ENCODE results near the gene LCLAT1.
A peak's percentile ranks its signal among the peaks of the same experiment; 100 is the strongest.
"Not testable (repeated sequence)": the region's sequence is repeated elsewhere in the genome, so short reads cannot be mapped to it uniquely, and the experiment has no call there.

The LCLAT1 gene

DNA sequence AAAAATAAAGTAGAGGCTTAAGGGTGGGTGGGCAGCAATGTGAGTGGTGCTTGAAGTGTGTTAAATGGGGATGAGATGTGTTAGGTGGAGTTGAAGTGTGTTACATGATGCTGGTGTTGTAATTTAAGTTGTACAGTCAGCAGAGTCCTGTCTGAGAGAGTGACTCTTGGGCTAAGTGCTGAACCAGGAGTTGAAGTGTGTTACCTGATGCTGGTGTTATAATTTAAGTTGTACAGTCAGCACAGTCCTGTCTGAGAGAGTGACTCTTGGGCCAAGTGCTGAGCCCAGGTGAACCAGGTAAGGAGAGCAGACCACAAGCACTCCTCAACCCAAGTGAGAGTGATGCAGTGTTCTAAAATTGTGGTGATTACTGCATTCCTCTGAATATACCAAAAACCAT, 40.6 kb downstream of the LCLAT1 start:
- DNase-seq (ENCODE audit: low spot score) = no peak

DNA sequence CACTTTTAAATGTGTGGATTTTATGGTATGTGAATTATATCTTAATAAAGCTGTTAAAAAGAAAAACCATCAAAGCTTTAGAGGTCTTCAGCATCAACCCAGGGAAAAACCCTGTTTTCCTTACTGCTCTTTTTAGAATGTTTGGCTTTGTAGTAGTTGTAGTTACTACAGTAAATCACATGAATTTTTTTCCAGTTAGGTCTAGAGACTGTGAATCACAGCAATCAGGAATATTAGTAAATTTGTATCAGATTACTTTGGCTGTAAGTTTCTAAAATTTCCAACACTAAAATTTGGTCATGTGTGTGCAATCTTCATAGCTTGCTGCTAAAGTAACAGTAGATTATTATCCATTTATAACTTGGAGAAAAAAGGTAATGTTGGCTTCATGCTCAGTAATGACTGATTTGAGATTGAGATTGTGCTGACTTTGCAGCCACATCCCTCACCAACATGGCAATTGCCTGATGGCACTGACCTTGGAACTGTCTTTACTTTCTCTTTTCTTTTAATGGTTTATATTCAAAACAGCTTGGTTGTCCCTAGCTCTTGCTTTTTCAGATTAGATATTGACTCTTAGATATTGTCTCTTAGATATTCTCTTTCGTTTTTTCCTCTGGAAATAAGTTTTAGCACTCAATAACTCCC, 41.1 kb downstream of the LCLAT1 start:
- no peak for DNase-seq (ENCODE audit: low spot score)

DNA sequence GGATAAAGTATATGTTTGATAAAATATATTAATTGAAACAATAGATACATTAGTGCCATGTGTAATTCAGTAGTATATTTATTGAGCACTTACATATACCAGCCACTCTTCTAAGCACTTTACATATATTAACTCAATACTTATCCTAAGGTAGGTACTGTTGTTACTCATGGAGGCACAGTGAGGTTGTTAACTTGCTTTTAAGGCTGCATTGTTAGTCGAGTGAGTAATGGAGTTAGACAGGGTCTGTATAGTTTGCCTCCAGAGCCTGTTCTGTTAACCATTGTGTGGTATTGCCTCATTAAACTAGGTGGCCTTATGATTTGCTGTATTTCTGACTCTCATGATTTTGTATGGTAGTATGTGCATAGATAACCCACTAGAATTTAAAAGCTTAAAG, 44.2 kb downstream of the LCLAT1 start:
- DNase-seq (ENCODE audit: low spot score) = no peak

DNA sequence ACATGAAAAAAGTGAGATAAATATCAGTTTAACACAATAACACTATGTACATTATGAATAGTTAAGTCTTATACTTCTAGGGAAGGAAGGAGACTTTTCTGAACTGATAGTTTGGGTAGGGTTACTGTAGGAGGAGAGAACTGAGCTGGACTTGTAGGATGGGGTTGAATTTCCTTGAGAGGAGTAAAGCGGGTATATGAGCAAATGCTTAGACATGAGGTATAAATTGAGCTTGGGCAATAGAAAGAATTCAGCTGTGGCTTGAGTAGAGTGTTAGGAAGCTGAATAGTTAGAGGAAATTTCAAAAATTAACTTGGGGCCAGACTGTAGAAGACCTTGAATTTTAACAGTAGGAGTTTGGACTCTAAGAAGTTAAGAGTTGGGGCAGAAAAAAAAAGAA, 45.1 kb downstream of the LCLAT1 start:
- DNase-seq (ENCODE audit: low spot score) = no peak

DNA sequence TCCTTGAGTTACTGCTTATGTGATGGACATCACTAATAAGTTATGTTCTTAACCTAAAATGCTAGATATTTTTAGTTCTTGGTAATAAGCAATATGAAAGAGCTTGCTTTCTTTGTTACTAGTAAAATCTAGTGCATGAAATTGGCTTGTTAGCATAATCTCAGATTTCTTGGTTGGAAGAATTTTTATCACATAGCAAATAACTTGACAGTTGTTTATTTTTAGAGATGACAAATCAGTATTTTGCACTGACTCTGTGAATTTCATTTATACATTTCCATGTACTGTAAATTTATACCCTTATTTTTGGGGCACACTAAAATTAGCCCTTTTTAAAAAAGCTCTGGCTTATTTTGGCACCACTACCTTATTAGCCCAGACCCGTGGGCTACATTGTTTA, 45.6 kb downstream of the LCLAT1 start:
- DNase-seq (ENCODE audit: low spot score) = no peak

DNA sequence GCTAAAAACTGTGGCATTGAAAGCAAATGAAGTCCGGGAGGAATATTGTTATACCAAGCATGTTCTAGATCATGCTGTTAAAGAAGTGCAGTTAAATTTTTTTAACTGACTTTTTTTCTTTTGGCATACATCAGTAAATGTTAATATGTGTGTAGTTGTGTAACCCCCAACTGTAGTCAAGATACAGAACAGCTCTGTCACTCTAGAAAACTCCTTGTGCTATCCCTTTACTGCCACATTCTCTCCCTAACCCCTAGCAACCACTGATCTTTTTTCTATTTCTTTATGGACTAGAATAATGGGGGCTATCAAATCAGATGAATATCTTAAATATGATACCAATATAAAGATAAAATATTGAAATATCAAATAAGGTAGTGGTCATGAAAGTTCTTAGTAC, 46.4 kb downstream of the LCLAT1 start:
- DNase-seq (ENCODE audit: low spot score) = no peak

DNA sequence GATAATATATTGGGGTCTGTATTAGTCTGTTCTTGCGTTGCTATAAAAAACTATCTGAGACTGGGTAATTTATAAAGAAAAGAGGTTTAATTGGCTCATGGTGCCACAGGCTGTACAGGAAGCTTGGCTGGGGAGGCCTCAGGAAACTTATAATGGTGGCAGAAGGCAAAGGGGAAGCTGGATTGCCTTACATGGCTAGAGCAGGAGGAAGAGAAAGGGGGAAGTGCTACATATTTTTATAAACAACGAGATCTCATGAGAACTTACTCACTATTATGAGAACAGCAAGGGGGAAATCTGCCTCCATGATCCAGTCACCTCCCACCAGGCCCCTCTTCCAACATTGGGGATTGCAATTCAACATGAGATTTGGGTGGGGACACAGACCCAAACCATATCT, 48.9 kb downstream of the LCLAT1 start:
- DNase-seq (ENCODE audit: low spot score) = not testable (repeated sequence)

DNA sequence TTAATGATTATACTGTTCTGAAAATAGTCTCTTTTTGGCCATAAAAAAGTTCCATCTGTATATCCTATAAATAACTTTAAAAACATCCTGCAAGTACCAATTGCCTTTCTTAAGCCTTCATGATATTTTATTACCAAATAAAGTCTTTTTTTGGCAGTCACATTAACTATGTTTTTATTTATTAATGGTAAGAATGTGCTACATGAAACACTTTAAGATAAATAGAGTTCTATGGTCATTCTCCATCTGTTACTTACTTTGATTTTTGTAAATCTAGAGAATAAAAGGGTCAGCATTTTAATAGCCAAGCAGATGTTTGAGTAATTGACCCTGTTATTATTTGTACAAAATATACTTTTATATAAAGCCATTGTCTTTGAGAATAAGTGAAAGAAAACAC, 52.6 kb downstream of the LCLAT1 start:
- no peak for DNase-seq (ENCODE audit: low spot score)

DNA sequence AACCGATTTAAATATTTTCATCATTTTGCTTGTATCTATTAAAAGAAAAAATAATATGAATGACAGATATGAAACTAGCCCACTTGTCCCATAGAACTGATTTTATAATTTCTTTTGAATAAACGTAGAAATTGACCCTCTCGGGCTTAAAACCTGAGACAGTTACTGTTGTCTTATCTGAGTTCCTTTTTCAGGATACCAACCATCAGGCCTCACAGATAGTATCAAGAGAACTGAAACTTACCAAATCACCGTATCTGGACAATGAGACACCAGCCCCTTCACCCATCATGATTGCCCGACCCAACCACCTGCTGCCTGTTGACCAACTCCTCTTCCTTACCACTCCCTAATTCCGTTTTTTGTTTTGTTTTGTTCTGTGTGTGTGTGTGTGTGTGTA, 53.7 kb downstream of the LCLAT1 start:
- no peak for DNase-seq (ENCODE audit: low spot score)

DNA sequence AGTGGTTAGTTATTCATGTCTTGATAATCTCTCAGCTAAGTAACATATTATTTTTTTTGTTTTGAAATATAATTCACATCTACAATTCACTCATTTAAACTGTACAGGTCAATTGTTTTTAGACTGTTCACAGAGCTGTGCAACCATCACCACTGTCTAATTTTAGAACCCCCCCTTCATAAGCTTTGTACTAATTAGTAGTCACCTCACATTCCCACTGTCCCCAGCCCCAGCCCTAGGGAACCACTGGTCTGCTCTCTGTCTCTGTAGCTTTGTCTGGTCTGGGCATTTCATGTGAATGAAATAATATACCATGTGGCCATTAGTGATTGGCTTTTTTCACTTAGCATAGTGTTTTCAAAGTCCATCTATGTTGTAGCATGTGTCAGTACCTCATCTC, 55.3 kb downstream of the LCLAT1 start:
- no peak for DNase-seq (ENCODE audit: low spot score)

DNA sequence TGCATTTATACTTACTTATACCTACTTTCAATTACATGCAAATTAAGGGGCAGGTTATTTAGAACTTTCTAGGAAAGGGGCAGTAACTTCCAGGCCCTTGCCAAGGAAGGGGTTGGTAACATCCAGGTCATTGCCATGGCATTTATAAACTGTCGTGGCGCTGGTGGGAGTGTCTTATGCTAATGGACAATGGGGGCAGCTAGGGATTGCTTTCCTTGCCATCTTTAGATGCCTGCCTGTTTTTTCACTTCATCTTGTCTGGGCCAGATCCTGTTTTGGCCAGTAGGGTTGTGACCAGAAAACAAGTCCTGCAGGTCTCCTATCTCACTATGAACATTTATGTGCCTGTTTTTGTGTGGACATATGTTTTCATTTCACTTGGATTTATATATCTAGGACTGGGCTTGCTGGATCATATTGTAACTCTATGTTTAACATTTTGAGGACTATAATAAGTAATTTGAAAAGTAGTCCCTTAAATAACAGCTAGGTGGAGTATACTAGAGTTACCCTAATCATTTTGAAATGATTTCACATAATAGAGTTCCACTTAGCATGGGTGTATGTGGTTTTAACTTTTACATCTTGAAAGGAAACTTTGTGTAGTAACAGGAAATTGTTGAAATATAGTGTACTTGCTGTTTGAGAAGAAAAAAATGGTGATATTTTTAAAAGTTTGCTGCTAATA, 56.1 kb downstream of the LCLAT1 start:
- DNase-seq (ENCODE audit: low spot score) = no peak

DNA sequence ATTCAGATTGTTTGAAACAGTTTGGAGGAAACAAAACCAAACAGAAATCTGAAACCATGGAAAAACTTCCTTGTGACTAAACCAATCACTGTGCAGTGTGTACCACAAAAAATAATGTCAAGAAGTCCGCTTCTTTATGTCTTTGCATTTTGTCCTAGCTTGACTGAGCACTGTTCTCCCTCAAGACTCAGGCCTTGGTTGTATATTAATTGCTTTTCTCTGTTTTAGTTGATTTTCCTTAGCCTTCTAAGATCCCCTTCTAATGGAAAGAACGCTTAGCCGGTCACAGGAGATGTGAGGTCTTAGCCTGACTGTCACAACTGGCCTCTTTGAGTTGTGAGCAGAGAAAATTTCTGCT, 56.6 kb downstream of the LCLAT1 start:
- DNase-seq (ENCODE audit: low spot score) = no peak

DNA sequence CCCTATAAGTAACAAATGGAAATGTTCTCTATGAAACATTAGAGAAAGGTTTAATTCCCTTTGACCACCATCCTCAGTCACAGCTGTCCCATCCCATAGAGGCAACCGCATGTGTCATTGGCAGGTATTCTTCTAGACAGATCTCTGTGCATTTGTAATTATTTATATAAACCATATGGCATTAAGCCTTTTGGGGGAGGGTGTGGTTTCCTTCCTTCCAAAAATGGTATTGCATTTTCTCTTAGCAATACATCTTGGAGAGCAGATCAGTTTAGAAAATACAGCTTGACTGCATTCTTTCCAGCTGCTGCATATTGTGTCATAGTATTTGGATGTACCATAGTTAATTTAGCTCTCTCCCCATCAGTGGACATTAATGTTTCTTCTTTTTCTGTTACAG, 57.7 kb downstream of the LCLAT1 start:
- no peak for DNase-seq (ENCODE audit: low spot score)

DNA sequence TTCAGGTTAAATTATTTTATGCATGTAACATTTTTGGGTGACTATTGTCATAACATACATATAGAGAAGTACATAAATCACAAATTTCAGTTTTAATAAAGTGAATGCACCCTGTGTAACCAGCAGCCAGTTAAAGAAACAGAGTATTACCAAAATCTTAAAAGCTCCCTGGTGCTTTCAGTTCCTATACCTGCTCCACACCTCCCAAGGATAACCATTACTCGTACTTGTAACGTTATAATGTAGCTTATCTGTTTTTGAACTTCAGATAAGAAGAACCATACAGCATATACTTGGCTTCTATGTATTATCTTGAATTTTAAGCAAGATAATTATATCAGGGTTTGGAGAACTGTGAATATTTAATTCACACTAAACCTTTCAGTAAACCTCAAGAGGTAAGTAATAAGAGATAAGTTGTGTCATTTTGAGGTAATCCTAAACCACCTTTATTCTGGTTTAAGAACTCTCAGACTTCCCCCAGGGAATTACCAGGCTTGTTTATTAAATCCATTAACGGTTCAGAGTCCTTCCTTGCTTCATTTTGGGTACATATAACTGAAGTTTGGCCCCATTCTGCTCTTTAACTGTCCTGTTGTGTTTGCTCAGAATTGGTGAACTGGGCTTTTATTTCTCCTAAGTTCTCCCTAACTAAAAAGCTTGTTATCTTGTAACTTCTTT, 58.6 kb downstream of the LCLAT1 start:
- no peak for DNase-seq (ENCODE audit: low spot score)

DNA sequence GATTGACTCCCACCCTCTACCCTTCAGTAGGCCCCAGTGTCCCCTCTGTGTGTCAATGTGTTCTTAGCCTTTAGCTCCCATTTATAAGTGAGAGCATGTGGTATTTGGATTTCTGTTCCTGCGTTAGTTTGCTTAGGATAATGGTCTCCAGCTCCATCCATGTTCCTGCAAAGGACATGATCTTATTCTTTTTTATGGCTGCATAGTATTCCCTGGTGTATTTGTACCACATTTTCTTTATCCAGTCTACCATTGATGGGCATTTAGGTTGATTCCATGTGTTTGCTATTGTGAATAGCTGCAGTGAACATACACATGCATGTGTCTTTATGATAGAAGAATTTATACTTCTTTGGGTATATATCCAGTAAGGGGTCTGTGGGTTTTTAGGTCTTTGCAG, 60.4 kb downstream of the LCLAT1 start:
- not testable (repeated sequence) for DNase-seq (ENCODE audit: low spot score)

DNA sequence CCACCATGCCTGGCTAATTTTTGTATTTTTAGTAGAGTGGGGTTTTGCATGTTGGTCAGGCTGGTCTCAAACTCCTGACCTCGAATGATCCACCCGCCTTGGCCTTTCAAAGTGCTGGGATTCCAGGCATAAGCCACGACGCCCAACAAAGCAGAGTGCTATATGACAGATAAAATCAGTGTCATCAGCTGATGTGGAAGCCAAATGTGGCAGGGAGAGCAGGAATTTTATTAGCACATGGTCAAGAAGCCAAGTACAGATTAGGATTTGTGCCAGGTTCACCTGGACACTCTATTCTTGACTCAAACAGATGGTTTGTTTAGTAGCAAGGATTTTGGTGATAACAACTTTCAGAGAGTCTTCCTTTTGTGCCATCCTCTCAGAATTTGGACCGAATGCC, 62.7 kb downstream of the LCLAT1 start:
- no peak for DNase-seq (ENCODE audit: low spot score)

DNA sequence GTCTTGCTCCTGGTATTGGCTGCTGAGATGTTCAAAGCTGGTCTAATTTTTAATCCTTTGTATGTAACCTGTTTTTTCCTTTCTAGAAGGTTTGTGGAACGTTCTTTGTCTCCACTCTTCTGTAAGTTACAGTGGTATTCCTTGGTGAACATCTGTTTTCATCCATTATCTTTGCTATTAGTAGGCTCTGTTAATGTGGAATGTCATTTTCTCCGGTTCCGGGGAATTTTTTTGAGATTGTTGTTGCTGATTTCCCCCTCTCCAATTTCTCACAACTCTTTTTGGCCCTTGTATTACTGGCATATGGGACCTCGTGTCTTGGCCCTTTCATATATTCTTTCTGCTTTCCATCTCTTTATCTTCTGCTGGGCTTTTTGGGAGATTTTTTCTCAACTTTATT, 63.4 kb downstream of the LCLAT1 start:
- DNase-seq (ENCODE audit: low spot score) = no peak

DNA sequence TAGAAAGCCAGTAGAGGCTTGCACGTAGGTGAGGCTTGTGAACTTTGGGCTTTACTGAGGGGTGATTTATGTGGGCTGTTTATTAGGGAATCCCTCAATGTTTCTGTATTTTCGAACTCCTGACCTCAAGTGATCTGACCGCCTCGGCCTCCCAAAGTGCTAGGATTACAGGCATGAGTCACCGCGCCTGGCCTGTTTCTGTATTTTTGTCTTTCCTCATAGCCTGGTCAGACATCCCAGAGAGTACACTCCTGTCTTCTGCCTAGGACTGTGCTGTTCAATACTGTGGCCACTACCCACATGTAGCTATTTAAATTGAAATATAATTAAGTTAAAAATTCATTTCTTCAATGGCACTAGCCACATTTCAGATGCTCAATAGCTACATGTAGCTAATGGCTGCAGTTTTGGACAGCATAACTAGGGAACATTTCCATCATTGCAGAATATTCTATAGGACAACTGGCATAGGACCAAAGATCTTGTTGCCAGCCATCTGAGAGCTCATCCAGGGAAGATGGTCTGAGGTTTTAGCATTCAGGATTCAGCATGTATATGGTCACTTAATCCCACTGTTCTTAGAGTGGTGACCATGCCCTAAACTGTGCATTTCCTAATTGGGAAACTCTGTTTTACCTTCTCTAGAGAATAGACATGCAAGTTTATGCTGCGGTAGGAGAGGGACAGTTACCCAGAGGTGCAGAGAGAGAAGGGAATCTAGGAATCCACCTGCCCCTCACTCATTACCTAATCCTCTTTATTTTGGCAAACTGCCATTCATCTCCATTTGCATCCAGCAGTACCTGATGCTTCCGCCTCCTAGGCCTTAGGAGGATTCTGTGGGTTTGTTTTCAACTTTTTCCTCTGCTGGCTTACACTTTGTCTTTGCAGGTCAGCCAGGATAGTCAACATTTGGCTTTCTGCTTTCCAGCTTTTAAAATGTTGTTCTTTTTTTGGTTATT, 64.4 kb downstream of the LCLAT1 start:
- DNase-seq (ENCODE audit: low spot score) = no peak

DNA sequence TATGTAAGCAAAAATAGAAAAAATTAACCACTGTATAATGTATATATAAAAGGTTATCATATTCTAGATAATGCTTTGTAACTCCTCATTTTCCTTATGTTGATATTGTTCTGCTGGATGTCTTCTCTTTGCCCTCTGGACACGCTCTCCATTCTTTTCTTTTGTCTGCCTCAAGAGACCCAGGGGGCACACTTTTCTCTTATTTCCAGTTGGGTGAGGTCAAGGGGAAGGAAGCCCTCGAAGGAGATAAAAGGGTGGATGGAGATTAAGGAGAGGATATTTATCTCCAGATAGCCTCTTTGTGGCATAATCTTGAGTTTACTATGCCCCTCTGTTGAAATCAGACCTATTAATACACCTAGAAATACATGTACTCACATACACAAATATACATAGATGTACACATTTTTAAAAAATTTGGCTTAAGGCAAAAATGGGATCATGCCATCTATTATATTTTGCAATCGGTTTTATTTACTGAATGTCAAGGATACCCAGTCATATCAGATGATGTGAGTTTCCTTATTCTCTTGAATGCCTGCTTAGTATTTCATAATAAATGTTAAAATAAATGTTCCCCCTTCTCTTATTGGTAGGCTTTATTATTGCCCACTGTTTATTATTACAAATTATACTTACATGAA, 65.3 kb downstream of the LCLAT1 start:
- DNase-seq (ENCODE audit: low spot score) = no peak

DNA sequence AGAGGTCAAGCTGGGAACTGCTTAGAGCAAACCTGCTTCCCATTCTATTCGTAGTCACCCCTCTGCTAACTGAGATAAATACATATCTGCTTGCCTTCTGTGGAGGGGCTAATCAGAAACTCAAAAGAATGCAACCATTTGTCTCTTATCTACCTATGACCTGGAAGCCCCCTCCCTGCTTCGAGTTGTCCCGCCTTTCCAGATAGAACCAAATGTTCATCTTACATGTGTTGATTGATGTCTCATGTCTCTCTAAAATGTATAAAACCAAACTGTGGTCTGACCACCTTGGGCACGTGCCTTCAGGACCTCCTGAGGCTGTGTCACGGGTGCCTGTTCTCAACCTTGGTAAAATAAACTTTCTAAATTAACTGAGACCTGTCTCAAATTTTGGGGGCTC, 66.6 kb downstream of the LCLAT1 start:
- DNase-seq (ENCODE audit: low spot score) = not testable (repeated sequence)

DNA sequence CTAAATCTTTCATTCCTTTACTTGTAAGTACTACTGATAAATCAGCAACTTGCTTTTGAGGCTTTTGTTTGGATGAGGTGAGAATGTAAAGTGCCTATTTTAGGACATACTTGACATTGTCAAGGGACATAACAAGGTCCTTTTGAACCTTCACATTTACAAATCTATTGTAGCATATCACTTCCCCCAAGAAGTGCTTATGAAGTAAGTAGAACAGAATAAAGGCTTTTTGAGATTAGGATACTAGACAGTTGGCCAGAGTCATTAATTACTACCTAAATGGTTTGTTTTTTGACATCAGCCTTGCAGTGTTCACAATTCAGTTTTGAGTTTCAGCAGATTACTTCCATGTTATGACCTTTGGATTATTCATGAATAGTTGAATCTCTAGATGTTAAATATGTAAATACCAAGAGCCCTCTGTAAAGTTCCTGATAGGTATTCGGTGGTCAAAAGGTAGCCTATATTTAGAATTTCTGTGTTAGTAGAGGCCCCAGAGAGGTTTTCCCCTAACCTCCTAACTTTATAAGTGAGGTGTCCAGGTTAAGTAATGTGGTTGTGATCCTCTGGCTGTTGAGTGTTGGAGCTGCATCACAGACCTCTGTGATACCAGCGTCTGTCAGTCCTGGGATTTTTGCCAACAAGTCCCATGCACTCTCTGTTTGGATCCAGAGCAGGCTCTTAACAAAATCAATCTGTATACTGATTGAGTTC, 67.2 kb downstream of the LCLAT1 start:
- peak; percentile 58 for DNase-seq (ENCODE audit: low spot score)

Data from hematopoietic multipotent progenitor cell treated with erythropoietin and hydrocortisone succinate and interleukin-3 and kit ligand, for 17 days (in vitro differentiated cells).